ENCODE results near the gene SDHD.

The SDHD gene

GRCh38 chr11:112121981-112122615 lies 35.4 kb downstream of the SDHD start:
- no peak for TF ChIP-seq CTCF (IDR thresholded peaks at IDR 0.05)

GRCh38 chr11:112123129-112123528 lies 36.5 kb downstream of the SDHD start:
- Histone ChIP-seq H3K4me1 (no peaks in the 10 kb centered on the region), H3K79me2 (no peaks in the 10 kb centered on the region), H3K9me3 (ENCODE audit: control insufficient read depth, low read length) (no peaks in the 10 kb centered on the region), H3K9ac (no peak overlapping the region), H3K36me3 (ENCODE audit: control insufficient read depth, insufficient read depth, low read length) (no peaks in the 10 kb centered on the region), H3K27me3 (ENCODE audit: control insufficient read depth, insufficient read depth, low read length) (no peaks in the 10 kb centered on the region), H3K27ac (no peak overlapping the region), H2AFZ (no peak overlapping the region), H3K4me2 (ENCODE audit: low read length) (no peak overlapping the region), H3K4me3 (ENCODE audit: low read depth, low read length) (no peak overlapping the region)
- TF ChIP-seq CTCF (IDR thresholded peaks at IDR 0.05) = no peak

More at GRCh38 chr11:112121981-112122615, 35.4 kb downstream of the SDHD start:
- no peaks in the 10 kb centered on the region for H3K27me3 ChIP-seq (ENCODE audit: control insufficient read depth, insufficient read depth, low read length)
- no peaks in the 10 kb centered on the region for H3K36me3 ChIP-seq (ENCODE audit: control insufficient read depth, insufficient read depth, low read length)
- H3K27ac ChIP-seq = no peak overlapping the region
- no peaks in the 10 kb centered on the region for H3K9me3 ChIP-seq (ENCODE audit: control insufficient read depth, low read length)
- no peak overlapping the region for H3K9ac ChIP-seq
- H3K79me2 ChIP-seq = no peaks in the 10 kb centered on the region
- H3K4me3 ChIP-seq (ENCODE audit: low read depth, low read length) = no peak overlapping the region
- H3K4me1 ChIP-seq = no peaks in the 10 kb centered on the region
- H2AFZ ChIP-seq = no peak overlapping the region
- no peak overlapping the region for H3K4me2 ChIP-seq (ENCODE audit: low read length)

GRCh38 chr11:112127056-112127455 lies 40.4 kb downstream of the SDHD start:
- Histone ChIP-seq H2AFZ (no peak overlapping the region), H3K9me3 (ENCODE audit: control insufficient read depth, low read length) (no peaks in the 10 kb centered on the region), H3K9ac (no peak overlapping the region), H3K27ac (no peak overlapping the region), H3K36me3 (ENCODE audit: control insufficient read depth, insufficient read depth, low read length) (no peaks in the 10 kb centered on the region), H3K79me2 (no peaks in the 10 kb centered on the region), H3K4me3 (ENCODE audit: low read depth, low read length) (no peak overlapping the region), H3K4me1 (no peaks in the 10 kb centered on the region), H3K27me3 (ENCODE audit: control insufficient read depth, insufficient read depth, low read length) (no peaks in the 10 kb centered on the region), H3K4me2 (ENCODE audit: low read length) (no peak overlapping the region)
- no peak for TF ChIP-seq CTCF (IDR thresholded peaks at IDR 0.05)

GRCh38 chr11:112128483-112129121 lies 41.9 kb downstream of the SDHD start:
- no peak overlapping the region for H3K27ac ChIP-seq
- H3K36me3 ChIP-seq (ENCODE audit: control insufficient read depth, insufficient read depth, low read length) = no peaks in the 10 kb centered on the region
- no peaks in the 10 kb centered on the region for H3K79me2 ChIP-seq
- H3K4me3 ChIP-seq (ENCODE audit: low read depth, low read length) = no peak overlapping the region
- no peaks in the 10 kb centered on the region for H3K9me3 ChIP-seq (ENCODE audit: control insufficient read depth, low read length)
- TF ChIP-seq CTCF (IDR thresholded peaks at IDR 0.05) = no peak
- H2AFZ ChIP-seq = no peak overlapping the region
- no peaks in the 10 kb centered on the region for H3K4me1 ChIP-seq
- H3K4me2 ChIP-seq (ENCODE audit: low read length) = no peak overlapping the region
- H3K9ac ChIP-seq = no peak overlapping the region
- no peaks in the 10 kb centered on the region for H3K27me3 ChIP-seq (ENCODE audit: control insufficient read depth, insufficient read depth, low read length)

- no peak overlapping the region for H2AFZ ChIP-seq
- H3K4me1 ChIP-seq = no peaks in the 10 kb centered on the region
- H3K4me2 ChIP-seq (ENCODE audit: low read length) = no peak overlapping the region
- no peaks in the 10 kb centered on the region for H3K36me3 ChIP-seq (ENCODE audit: control insufficient read depth, insufficient read depth, low read length)
- H3K9me3 ChIP-seq (ENCODE audit: control insufficient read depth, low read length) = no peaks in the 10 kb centered on the region
- no peak overlapping the region for H3K4me3 ChIP-seq (ENCODE audit: low read depth, low read length)
- no peak for TF ChIP-seq CTCF (IDR thresholded peaks at IDR 0.05)
- no peaks in the 10 kb centered on the region for H3K27me3 ChIP-seq (ENCODE audit: control insufficient read depth, insufficient read depth, low read length)
- no peak overlapping the region for H3K27ac ChIP-seq
- no peaks in the 10 kb centered on the region for H3K79me2 ChIP-seq
- H3K9ac ChIP-seq = no peak overlapping the region
Measured at GRCh38 chr11:112129656-112130055, 43.0 kb downstream of the SDHD start.

All from parathyroid adenoma (tissue), 2 donors.